Stimulated activated CD8-positive, alpha-beta memory T cell treated with anti-CD3 and anti-CD28 coated beads, Interleukin-4, amount 100 ng/mL, for 24 hours (primary cell): ENCODE results near the gene CCDC197.
A peak's percentile ranks its signal among the peaks of the same experiment; 100 is the strongest.

Experiments used
- DNase-seq: peaks from one replicate; pipeline ENCODE4 v3.0.0-alpha.2; 2020; ENCODE audit warnings: low read depth

CCDC197 gene

DNA sequence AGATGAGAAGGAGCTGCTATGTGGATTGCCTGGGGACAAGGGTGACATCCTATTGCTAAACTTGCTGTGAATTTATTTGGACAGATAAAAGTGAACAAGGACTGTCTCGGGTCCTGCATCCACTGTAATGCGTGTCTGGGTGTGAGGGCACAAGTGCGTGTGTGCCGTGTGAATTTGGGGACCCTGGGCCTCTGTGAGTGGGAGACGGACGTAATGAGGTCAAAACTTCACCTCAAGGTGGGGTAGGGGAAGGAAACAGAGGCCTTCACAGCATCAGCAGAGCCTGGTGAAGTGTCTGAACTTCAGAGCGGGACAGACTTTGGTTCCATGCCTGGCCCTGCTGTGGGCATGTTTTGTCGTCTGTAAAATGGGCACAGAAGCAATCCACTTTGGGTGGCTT is 35.5 kb upstream of the CCDC197 start:
- no peak for DNase-seq

DNA sequence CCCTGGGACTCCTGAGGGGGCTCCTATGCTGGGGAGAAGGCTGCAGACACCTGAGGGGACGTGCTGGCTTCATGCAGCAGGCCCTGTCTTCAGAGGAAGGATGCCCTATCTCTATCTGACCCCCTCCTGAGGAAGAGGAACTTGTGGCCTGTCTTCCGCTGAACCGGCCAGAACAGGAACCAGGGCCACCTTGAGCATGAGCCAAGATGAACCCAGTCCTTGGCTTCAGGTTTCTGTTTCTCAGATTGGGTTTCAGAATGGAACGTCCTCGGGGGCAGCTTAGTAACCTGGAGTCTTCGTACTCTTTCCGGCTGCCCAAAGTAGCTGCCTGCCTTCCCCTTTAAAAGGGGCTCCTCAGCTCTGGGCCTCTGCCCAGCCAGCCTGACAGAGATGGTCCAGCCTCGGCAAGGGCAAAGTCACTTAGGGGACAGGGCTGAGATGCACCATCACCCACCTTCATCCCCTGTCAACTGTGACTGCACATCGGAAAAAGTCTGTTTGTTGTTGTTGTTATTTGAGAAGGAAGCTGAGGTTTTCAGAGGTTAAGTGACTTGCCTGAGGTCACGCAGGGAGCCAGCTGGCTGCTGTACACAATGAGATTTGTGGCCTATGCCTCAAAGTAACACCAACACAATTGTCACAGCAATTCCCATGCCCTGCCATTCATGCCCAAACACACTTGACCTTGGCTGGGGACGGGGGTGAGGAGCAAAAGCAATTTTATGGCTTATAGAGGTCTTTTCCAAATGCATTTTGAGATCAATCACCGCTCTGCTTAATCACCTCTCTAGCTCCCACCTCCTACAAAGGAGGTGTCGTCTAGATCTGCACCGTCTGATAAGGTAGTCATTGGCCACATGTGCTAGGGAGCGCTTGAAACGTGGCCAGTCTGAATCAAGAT is 34.1 kb upstream of the CCDC197 start:
- no peak for DNase-seq

DNA sequence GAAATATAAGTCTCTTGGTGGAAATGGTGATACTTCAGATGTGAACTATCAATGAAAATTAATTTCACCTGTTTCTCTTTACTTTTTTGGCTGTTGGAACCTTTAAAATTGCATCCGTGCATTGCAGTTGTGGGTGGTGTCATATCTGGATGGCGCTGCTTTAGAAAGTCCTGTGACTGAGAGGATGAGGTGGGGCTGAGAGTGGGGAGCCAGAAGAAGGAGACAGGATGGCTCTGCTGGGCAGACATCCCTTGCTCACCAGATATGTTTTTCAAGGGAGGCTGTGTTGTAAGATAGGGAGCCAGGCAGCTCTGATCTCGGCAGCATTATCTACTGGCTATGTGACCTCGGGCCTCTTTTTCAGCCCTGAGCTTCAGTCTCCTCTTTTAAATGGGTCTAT is 33.4 kb upstream of the CCDC197 start:
- DNase-seq = no peak

DNA sequence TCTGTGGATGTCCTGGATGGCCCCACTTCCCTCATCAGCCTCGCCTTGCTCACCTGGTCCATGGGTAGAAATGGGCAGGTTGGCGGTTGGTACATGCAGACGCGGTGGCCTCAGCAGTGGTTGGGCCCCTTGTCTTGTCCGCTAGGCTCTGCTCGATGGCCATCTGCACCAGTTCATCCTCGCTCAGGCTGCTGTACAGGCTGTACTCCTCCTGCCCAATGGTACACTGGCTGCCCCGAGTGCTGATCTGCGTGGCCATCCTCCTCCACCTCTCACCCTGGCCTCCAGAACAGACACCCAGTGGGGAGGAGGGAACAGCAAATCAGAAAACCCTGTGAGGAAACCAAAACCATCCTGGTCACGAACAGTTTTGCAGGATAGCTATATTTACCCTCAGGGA is 32.8 kb upstream of the CCDC197 start:
- no peak for DNase-seq

DNA sequence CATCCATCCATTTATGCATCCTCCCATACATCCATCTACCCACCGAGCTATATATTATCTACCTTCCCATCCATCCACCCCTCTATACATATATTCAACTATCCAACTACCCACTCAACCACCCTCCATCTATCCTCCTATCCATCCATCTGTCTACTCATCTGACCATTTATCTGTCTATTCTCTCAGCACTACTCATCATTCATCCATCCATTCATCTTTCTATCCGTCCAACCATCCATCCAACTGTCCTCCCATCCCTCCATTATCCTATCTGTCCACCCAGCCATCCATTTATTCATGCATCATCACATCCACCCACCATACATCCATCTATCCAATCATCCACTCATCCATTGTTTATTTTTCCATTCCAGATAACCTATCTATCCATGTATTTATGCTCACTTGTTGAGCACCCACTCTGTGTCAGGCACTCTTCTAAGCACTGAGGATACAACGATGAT is 32.2 kb upstream of the CCDC197 start:
- DNase-seq = no peak

DNA sequence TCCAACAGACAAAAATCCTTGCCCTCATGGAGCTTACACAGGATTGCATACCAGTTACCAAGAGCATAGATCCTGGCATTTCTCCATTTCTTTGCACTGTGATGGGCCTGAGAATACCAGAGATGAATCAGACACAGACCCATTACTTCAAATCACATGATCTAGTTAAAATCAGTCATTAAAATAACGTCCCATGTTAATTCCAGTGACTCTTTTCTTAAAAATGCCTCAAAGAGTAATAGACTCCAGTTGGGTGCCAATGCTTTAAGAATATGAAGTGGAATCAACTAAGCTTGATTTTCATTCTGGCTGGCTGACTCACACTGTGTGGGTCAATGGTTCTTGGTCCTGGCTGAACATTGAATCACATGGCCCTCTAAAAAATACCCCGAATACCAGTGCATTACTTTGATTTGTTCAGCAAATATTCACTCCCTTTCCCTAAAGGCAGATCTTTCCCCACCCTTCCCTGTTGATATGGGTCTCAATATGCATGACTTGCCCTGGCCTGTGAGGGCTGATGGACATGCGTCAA is 31.7 kb upstream of the CCDC197 start:
- DNase-seq = no peak

DNA sequence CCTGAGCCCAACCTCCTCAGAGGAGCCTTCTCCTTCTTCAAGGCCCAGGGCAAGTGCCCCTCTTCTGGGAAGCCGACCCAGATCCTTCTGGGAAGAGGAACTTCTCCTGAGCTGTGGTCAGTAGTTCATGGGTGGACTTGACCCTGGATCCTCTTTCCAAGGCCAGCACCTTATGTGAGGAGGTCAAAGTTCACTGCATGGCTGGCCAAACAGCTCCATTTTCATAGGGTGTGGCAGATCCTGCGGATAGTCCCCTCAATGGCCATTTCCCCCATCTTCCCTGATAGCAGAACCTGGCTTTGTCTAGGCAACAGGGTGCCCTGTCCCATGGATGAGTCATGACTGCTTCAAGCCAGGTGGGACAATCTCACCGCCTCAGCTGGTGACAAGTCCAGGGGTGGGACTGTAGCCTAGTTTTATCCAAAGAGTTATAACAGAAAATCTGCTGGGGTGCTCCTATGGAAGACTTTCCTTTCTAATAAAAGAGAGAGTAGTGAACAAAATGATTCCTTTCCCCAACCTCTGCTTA is 31.1 kb upstream of the CCDC197 start:
- no peak for DNase-seq

DNA sequence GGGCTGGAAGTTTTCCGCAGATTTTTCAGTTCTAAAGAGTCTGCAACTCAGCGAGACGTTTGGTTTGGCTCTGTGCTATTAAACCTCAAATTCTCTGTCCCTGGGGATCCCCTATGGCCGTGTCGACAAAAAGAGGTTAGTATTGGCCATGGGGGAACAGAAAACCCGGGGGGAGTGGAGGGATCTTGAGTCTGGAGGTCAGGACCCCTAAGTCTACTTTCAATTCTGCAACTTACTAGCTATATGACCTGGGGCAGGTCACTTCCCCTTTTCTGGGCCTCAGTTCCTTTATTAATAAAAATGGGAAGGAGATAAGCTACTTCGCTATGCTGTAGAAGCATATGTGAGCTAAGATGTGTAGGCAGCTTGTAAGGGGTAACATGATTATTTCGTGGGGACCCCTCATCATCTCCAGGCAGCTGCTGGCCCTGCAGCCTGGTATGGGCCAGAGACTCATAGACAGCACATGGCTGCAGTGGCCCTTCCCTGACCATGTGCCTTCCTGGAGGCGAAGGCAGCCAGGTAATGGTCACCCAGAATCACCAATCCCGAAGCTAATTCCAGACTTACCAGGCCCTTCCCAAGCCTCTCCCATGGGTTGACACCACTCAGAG is 29.4 kb upstream of the CCDC197 start:
- DNase-seq = no peak

DNA sequence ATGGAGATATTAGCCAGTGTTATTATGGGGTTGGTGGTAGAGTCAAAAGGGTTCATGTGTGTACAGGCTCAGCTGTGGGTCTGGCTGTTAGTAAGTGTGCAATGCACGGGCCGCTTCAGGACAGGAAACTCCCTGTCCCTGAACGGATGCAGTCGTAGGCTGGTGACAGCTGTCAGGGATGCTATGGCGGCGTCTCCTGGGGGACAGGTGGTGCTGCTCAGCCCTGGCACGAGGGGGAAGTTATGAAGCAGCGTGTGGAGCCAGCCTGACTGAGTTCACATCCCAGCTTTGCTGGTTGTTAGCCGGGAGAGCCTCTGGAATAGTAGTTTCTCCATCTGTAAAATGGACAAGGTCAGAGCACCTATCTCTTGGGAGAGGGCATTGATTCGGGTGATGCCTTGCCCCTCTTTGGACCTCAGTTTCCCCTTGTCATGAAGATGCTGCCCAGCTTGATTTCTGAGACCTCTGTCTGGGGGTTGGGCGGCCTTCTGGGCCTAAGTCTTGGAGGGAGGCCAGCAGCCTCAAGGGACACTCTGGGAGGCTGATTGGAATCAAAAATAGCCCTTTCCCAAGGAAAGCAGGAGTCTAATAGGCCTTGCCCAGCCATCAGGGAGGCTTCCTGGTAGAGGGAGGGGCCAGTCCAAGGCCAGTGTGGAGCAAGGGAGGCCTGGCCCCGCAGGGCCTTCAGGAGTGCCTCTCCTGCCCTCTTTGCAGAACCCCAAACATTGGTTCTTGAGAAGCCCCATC is 27.8 kb upstream of the CCDC197 start:
- DNase-seq = no peak

DNA sequence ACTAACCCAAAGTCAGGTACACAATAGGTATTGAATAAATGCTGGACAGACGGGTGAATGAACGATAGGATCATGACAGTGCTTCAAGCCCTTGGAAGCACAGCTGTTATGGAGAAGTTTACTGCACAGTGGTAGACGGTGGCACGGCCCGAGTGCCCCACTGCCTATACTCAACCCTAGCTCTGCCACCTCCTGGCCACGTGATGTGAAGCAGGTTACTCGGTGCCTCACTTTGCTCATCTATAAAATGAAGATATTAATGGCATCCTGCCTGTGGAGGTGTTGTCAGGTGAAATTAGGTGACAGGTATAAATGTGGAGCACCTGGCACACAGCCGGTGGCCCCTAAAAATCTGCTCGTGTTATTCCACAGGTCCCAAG is 26.5 kb upstream of the CCDC197 start:
- DNase-seq = peak; percentile 56

DNA sequence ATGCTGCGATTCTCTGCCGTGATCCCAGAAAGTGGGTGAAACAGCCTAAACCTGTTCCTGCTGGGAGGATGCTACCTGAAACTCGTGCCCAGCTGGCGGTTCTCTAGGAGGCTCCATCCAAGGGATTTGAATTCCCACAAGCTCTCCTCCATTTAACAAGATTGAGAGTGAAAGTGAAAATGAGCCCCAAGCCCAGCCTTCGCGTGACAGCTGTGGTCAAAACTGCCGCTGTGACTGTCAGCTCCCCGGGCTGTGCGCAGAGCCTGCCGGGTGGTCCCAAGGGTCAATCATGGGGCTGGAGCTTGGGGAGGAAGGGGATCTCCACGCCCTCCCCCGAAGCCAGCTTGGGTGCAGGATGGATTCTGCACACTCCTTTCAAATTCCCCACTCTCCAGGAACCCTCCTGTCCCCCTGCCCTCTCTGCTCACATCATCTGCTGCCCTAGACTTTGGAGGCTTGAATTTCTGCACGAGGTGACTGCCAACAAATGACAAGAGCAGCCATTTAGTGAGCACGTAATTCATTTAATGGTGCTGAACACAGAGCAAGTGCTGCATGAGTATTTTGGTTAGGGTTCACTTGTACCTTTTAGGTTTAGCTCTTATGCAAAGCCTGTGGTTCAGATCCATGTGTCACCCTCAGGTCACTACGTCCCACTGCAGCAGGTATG is 26.0 kb upstream of the CCDC197 start:
- DNase-seq = peak; percentile 56

DNA sequence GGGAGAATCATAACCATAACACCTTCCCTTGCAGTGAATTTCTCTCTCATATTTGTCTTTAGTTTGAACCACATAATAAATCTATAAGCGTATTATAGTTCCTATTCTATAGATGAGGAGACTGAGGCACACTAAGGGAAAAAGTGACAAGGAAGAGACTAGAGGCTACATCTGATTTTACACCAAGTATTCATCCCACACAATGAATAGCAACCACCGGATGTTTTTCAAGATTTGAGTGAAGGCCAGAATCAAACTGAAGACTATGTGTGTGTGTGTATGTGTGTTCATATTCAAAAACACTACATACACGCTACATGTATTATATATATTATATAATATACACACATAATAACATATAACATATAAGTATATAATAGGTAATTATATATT is 25.5 kb upstream of the CCDC197 start:
- DNase-seq = no peak

DNA sequence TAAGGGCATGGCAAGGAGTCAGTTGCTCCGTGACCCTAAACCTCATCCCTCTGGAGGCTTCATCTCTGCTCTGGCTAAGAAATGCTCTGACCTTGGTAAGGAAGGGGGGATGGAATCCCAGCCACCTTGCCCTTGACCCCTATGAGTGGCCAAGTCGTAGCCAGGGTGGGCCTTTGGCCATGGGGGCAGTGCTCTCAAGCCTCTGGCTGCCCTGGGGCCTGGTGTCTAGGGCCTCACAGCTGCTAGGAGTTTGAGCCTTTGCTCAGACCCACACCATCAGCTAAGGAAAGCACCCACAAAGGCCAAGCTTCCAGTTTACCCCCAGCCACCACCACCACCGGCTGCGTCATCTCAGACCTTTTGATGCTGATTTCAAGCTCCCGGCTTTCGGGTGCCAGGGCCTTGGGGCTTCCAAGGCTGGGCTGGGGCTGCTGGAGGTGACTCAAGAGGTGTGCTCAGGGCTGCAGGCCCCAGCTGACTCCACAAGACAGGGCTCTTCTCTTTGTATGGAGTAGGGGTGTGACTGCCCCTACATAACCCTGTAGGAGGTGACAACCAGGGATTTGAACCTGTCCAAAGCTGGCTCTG is 24.4 kb upstream of the CCDC197 start:
- DNase-seq = no peak

DNA sequence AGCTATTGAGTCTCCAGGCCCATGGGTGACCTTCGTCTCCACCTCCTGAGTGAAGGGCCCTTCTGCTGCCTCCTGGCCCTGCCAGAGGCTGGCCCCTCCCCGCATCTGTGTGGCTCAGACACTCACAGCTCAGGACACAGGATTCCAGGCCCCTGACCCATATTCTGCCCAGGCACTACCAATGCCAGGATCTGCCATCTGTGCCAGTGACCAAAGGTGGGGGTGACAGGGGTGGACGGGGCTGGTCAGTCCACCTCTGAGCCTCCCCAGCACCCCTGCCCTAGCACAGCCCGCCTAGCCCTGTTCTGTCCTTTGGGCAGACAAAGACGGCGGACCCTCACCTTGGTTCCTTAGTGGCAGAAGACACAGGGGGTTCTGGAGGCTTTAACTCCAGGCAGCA is 23.5 kb upstream of the CCDC197 start:
- DNase-seq = no peak

DNA sequence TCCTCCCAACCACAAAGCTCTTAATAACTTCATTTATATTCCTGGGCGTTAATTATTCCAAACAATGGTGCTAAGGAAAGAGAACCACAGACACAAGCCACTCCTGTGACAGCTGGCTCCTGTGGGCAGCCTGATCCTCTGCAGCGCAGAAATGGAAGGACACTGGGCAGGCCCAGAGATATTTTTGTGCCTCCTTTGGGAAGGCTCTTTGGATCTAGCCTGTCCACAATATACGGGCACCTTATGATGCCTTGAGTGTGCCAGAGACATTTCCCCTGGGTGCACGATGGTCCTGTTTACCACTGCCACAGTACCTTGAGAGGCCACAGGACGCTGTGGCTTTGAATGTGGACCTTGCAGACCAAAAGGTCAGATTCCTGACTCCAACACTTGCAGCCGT is 22.8 kb upstream of the CCDC197 start:
- DNase-seq = no peak

DNA sequence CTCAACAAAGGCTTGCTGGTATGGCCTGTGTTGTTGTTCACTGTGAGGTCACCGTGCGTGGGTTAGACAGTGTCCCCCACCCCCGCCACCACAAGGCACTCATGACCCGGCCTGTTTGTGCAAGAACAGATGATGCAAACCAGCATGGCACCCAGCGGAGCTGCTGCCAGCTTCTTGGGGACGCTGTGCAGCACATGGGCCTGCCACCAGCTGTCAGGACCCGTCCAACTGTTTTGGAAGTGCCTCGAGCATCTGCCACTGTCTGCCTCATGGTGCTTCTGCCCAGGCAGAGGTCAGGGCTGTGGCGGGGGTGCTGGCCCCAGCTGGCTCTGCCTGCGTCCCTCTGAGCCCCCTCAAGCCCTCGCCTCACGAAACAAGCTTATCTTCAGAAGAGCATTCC is 22.3 kb upstream of the CCDC197 start:
- DNase-seq = no peak

DNA sequence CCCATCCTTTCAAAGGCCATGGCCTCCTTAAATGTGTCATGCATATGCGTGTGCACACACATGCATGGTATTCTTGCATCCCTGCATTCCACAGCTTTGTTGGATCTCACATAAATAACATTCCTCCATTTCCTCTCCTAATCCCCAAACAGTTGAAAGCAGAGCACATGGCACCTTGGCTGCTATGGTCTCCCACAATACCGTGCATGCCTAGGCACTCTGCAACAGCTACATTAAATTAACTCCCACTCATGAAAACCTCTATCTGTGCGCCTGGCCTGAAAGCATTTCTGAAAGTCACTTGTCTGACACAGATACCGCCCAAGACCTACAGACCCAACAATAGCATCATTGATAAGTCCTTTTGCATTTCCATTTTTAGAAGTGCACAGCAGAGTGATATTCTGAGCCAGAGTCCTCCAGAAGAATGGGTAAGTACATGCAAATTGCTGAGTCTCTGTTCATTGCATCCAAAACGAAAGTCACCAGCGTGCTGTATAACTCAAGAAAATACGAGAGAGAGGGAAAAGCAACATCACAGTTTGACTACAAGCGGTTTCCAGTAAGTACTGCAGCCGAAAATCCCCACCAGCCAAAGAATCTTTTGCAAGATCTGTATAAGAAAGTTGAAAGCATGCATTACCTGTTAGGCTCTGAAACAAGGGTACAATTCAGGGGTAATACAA is 21.2 kb upstream of the CCDC197 start:
- DNase-seq = no peak

DNA sequence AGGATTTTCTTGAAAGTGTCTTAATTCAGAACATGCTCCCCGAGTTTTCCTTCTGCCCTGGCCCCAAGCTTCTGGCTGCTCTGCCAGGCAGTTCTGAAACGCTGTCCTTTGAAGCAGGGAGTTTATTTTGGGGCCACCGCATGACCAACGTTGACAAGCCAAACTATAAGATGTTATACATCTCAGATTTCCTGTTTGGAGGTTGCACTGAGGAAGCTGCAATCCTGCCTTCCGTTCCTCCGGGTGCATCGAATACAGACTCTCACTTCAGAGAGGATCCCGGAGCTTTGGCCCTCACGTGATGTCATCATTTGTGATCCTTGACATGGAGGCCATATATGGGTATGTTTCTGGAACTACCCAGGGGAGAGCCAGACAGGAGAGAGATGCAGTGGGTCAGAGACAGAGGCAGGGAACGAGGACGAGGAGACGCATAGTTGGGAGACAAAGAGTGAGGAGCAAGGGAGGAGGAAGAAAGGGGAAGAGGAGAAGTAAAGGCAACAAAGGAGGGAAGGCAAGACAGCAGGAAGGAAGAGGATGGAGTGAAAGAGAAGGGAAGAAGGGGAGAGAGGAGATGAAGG is 20.5 kb upstream of the CCDC197 start, which contains the start of gene ASB2:
TSS of gene ASB2 (minus strand) at position 94 of the 581 bp plus-strand sequence. CDS start 12,031 bp downstream, outside the sequence.
- DNase-seq = no peak

DNA sequence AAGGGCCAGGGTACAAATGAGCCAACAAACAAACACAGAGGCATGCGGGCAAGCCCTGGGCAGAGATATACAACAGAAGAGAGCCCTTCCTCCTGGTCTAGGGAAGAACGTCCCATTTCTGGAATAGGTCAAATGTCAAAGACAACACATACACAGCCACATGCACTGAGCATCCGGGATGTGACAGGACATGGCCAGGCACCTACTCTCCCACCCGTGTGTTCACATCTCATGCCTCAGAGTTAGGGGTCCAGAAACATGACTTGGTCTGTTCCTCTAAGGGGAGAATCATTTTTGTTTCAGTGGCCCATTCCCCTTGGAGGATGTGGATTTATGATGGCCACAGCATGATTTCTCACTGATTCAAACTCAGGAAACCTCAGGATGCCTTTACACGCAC is 19.9 kb upstream of the CCDC197 start:
- DNase-seq = no peak
